ENCODE measurements around the gene CASTOR1.

The CASTOR1 gene

GRCh38 chr22:30235687-30236170 is 53.6 kb downstream of the CASTOR1 start:
- no peaks in the 10 kb centered on the region for H3K27me3 ChIP-seq (ENCODE audit: insufficient read depth, low read length)
- H3K27ac ChIP-seq (ENCODE audit: low read depth, low read length, poor library complexity, severe bottlenecking), result no peak overlapping the region
- TF ChIP-seq EZH2 (IDR thresholded peaks at IDR 0.05; ENCODE audit: borderline replicate concordance, low read length), result no peak
- no peak for TF ChIP-seq CTCF (IDR thresholded peaks at IDR 0.05; ENCODE audit: low read length)
- no peaks in the 10 kb centered on the region for H3K4me1 ChIP-seq (ENCODE audit: insufficient read depth, low read length, severe bottlenecking)
- no peak overlapping the region for H2AFZ ChIP-seq (ENCODE audit: low read length)
- no peaks in the 10 kb centered on the region for H3K36me3 ChIP-seq (ENCODE audit: insufficient read depth, low read length)
- H3K4me3 ChIP-seq (ENCODE audit: low read depth, low read length, poor library complexity, severe bottlenecking), result no peak overlapping the region
- H3K9ac ChIP-seq (ENCODE audit: low read length), result no peak overlapping the region
- H3F3A ChIP-seq (ENCODE audit: insufficient read depth, low read length), result no peaks in the 10 kb centered on the region
- no peaks in the 10 kb centered on the region for H3K9me2 ChIP-seq (ENCODE audit: low read depth, low read length)
- no peaks in the 10 kb centered on the region for H4K20me1 ChIP-seq (ENCODE audit: insufficient read depth, low read length)
- H3K79me2 ChIP-seq (ENCODE audit: insufficient read depth, low read length), result no peaks in the 10 kb centered on the region
- H3K4me2 ChIP-seq (ENCODE audit: low read length), result no peak overlapping the region
- no peaks in the 10 kb centered on the region for H3K9me3 ChIP-seq (ENCODE audit: low read length)
